ENCODE results near the gene LPCAT2. TPM values are rescaled to one million over a fixed set of nuclear protein-coding genes. Genes with fewer than 3 reads are reported as not detected.

Gene LPCAT2, protein sequence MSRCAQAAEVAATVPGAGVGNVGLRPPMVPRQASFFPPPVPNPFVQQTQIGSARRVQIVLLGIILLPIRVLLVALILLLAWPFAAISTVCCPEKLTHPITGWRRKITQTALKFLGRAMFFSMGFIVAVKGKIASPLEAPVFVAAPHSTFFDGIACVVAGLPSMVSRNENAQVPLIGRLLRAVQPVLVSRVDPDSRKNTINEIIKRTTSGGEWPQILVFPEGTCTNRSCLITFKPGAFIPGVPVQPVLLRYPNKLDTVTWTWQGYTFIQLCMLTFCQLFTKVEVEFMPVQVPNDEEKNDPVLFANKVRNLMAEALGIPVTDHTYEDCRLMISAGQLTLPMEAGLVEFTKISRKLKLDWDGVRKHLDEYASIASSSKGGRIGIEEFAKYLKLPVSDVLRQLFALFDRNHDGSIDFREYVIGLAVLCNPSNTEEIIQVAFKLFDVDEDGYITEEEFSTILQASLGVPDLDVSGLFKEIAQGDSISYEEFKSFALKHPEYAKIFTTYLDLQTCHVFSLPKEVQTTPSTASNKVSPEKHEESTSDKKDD
- 0.49 and 0.84 TPM in 2 replicates for total RNA-seq (2014; rRNA removed; shearing (Covaris generic); ENCODE audit: low replicate concordance)

DNA sequence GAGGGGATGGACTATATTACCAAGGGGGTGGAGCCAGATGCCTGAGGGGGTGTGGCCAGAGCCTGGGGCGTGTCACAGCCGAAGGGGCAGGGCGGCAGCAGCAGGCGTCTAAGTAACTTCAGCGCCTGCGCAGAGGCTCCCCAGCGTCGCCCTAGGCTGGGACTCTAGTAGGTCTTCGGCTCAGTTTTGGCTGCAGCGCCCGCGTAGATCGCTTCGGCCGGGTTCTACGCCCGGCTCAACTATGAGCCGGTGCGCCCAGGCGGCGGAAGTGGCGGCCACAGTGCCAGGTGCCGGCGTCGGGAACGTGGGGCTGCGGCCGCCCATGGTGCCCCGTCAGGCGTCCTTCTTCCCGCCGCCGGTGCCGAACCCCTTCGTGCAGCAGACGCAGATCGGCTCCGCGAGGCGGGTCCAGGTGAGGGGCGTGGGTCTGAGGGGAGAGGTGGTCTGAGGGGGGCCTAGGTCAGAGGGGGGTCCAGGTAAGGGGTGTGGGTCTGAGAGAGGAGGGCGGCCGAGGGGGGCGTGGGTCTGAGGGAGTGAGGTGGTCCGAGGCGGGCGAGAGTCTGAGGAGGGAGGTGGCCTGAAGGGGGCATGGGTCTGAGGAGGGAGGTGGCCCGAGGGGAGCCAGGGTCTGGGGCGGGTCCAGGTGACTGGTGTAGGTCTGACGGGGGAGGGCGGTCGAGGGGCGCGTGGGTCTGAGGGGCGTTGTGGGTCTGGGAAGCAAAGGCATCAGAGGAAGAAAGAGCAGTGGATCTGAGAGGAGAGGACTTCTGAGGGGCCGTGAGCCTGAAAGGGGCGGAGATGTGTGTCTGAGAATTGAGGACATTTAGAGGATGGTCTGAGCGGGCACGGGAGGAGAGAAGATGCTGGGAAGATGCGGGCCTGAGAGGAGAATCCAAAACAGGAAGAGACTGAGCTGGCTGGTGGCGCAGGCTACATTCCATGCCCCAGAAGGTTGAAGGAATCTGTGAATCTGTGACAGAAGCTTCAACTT is at the start of gene LPCAT2:
LPCAT2 (plus strand) TSS at position 132 of the 991 bp plus-strand sequence; CDS start at position 242, 110 bp downstream.
- in situ Hi-C loops (cut with HindIII; ENCODE audit: low pct_unique_long_range_greater_than_20kb, low sequenced_read_pairs), result no loop called here
- DNase-seq (ENCODE audit: low read depth), result peak; percentile 51

DNA sequence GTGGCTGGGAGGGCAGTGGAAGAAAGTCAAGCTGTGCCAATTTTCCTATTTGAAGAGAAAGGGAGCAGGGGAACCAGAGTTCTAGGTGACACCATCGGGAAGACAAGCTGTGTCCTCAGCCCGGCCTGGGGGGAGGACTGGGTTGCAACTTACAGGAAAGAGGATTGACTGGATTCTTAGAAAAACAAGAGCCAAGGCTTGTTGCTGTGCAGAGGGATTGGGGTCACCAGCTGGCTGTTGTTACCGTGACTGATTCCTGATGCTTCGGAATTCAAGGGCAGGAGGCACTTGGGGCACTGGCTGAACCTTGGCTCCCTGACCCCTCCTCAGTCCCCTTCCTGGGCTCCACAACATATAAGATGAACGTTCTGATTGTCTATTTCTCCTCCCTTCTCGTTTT is 46.6 kb upstream of the LPCAT2 start:
- no peak for DNase-seq (ENCODE audit: low read depth)
- in situ Hi-C loops (cut with HindIII; ENCODE audit: low pct_unique_long_range_greater_than_20kb, low sequenced_read_pairs), result no loop called here

DNA sequence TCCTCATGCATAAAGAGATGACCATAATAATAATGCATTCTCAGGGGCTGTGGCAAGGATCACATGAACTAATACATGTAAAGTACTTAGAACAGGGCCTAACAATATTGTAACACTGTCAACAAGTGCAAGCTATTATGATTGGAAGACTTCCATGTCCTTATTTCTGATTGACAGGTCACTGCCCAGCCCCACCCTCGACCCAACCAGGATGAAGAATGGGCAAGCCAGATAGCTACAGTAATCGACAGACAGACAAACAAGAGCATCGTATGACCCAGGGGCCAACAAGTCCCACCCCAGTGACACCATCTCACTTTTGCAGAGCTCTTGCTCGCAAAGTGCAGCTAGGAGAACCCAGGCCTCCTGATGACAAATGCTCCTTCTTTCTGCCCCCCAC is 44.5 kb upstream of the LPCAT2 start:
- DNase-seq (ENCODE audit: low read depth), result no peak
- in situ Hi-C loops (cut with HindIII; ENCODE audit: low pct_unique_long_range_greater_than_20kb, low sequenced_read_pairs), result no loop called here

DNA sequence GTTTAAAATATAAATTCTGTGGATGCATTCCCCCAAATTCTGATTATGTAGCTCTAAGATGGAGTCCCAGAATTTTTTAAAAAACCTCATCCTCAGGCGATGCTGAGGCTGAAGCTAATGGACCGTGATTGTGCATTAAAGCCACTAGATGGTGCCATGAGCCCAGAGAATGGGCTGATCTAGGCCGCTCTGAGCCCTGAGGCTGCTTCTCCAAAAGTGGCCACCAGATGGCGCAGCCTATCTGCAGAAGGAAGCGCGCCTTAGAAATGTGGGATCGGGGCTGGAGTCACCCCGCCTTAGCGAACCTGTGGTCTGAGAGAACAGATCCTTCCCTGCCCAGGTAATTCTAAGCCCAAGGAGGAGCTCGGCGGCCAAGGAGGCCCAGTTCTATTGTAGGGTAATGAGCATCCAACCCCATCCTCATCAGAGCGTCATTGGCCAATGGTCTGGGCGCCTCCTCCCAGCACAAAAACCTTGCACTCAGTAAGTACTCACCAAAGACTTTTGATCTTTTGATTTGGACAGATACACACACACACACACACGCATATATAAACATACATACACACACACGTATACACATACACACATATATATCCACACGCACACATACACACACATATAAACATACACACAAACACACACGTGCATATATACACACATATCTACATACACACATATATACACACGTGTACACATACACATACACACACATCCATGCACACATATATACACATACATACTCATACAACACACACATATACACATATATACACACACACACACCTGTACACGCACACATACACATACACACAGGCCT is 43.6 kb upstream of the LPCAT2 start:
- in situ Hi-C loops (cut with HindIII; ENCODE audit: low pct_unique_long_range_greater_than_20kb, low sequenced_read_pairs), result no loop called here
- DNase-seq (ENCODE audit: low read depth), result peak; percentile 52

DNA sequence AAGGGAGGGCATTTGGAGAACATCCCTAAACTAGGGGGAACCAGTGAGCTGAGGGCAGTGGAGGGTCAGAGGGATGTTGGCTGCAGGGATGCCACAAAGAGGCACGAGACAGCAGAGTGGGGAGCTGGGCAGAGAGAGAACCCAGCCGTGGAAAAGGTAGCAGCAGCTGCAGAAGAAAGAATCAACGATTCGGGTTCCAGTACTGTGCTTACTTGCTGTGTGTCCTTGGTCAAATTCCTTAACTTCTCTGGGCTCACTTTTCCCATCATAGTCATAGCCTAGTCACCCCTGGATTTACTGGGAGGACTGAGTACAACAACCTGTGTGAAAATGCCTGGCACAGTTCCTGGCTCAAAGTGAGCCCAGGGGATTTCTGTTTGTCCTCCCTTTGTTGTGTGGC is 42.7 kb upstream of the LPCAT2 start:
- no peak for DNase-seq (ENCODE audit: low read depth)
- in situ Hi-C loops (cut with HindIII; ENCODE audit: low pct_unique_long_range_greater_than_20kb, low sequenced_read_pairs), result no loop called here

DNA sequence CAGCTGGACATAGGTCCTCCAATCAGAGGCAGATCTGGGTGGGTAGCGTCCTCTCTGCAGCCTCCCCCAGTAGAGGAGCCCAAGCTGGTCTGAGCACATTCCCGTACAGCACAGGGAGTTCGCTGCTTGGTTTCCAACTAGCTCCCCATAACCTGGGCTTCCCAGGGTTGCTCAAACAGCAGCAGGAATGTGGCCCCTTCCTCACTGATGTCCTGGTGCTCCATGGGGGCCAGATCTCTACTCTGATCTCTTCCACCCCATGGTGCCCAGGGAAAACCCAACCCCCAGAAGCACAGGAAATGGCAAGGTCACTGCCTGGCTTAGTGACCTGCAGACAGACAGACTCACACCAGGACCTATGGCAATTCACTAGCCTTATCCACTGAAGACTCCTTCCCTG is 41.0 kb upstream of the LPCAT2 start:
- no peak for DNase-seq (ENCODE audit: low read depth)
- in situ Hi-C loops (cut with HindIII; ENCODE audit: low pct_unique_long_range_greater_than_20kb, low sequenced_read_pairs), result no loop called here

DNA sequence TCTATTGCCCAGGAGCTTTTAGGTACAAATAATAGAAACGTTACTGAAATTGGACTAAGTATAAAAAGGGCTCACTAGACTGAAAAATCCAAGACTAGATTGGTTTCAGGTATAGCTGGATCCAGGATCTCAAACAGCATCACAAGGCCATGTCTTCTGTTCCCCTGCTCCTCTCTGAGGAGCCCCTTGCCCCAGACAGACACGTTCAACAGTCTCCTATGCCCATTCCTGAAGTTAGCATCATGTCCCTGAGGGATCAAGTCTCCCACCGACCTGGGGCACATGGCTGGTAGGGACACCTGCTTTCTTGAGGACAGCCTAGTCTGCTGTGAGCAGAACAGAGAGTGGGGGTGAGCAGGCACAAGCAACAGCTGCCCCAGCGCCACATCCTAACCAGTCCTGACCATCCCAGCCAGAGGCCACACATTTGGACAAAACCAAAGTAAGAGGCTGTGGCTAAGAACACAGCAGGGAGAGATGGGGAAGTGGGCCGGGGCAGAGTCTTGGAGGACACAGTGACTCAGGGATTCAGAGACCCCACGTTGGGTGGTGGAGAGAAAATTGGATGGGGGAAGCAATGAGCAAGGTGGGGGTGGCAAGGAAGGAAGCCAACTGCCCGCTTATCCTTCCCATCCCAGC is 40.4 kb upstream of the LPCAT2 start:
- in situ Hi-C loops (cut with HindIII; ENCODE audit: low pct_unique_long_range_greater_than_20kb, low sequenced_read_pairs), result no loop called here

DNA sequence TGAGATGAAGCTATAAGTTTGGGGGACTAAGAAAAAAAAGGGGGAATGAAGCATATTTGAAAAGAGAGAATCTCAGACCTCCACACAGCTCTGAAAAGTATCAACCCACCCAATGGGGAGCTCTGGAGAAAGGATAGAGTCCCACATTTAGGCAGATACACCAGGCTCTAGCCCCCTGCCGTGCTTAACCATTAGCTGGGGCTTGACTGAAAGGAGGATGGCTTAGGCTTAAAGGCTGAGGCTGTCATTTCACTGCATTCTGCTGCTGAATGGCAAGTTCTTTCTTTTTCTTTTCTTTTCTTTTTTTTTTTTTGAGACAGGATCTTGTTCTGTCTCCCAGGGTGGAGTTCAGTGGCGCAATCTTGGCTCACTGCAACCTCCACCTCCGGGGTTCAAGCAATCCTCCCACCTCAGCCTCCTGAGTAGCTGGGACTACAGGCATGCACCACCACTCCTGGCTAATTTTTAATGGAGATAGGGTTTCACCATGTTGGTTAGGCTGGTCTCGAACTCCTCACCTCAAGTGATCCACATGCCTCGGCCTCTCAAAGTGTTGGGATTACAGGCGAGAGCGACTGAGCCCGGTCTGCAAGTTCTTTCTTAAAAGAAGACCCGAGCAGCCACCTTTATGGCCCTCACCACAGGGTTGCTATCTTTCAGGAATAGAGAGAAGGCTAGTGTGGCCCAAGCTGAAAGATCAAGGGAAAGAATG is 38.9 kb upstream of the LPCAT2 start:
- no peak for DNase-seq (ENCODE audit: low read depth)
- in situ Hi-C loops (cut with HindIII; ENCODE audit: low pct_unique_long_range_greater_than_20kb, low sequenced_read_pairs), result no loop called here

More for the DNA sequence above, 40.4 kb upstream of the LPCAT2 start:
- no peak for DNase-seq (ENCODE audit: low read depth)

DNA sequence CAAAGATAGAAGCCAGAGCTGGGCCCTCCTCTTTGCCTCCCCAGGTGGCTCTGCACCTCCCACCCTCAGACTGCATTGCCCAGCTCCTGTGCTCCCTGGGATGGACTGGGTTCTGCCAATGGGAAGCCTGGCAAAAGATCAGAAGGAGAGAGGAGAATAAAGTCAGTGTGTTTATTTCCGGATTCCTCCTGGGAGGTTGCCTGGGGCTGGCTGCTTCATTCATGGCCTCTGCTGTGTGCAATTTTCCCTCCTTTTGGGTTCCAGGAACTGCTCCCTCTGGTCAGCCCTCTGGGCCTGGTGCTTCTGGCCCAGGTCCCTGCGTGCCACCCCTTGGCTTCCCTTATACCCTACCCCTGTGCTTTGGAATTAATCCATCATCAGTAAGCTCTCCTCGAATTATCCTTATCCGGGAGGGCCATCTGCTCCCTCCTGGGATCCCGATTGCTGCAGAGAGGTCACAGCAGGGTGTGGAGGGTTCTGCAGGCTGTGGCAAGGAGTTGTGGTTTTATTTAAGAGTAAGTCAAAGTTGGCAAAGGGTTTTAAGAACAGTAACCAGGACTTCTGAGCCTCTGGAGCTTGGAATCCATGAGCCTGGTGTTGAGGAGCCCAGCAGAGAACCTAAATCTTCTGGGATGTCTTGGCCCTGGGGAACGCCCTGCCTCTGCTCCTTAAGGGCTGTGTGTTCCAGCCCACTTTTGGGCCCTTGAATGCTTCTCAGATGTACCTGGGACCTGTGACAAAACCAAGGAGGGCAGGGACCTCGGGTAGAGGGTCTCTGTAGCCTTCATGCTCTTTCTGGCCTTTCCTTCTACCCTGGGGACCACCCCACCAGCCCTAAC is 38.1 kb upstream of the LPCAT2 start:
- DNase-seq (ENCODE audit: low read depth), result no peak
- in situ Hi-C loops (cut with HindIII; ENCODE audit: low pct_unique_long_range_greater_than_20kb, low sequenced_read_pairs), result no loop called here

DNA sequence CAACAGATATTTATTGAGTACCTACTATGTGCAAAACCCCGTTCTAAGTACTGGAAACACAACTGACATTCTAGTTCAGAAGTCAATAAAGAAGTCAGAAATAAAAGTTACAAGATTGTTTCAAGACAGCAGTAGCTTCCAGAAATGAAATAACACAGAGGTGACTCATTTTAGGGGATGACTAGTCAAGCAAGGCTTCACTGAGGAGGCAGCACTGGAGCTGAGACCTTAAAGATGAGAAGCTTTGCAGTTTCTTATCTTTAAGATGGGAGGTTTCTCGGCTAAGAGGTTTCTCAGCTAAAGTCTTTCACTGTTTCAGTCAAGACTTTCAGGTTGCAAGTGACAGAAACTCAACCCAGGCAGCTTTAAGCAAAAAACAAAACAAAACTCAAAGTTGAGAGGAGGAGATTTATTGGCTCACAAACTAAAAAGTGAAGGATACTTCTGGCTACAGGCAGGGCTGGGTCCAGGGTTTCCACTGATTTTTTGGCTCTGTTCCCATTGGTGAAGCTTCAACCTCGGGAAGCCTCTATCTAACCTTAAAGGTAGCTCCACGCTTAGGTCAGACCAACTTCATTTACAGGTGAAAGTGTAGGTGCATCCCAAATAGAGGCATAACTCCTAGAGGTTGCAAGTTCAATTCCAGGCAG is 37.3 kb upstream of the LPCAT2 start:
- in situ Hi-C loops (cut with HindIII; ENCODE audit: low pct_unique_long_range_greater_than_20kb, low sequenced_read_pairs), result no loop called here
- peak; percentile 58 for DNase-seq (ENCODE audit: low read depth)

DNA sequence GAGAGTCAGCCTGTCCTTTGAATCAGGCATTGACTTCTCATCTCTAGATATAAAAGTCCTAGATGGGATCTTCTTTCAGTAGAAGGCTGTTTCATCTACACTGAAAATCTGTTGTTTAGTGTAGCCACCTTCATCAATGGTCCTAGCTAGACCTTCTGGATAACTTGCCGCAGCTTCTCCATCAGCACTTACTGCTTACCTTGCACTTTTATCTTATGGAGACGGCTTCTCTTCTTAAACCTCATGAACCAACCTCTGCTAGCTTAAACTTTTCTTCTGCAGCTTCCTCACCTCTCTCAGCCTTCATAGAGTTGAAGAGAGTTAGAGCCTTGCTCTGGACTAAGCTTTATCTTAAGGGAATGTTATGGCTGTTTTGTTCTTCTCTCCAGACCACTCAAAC is 35.3 kb upstream of the LPCAT2 start:
- no peak for DNase-seq (ENCODE audit: low read depth)
- in situ Hi-C loops (cut with HindIII; ENCODE audit: low pct_unique_long_range_greater_than_20kb, low sequenced_read_pairs), result no loop called here

DNA sequence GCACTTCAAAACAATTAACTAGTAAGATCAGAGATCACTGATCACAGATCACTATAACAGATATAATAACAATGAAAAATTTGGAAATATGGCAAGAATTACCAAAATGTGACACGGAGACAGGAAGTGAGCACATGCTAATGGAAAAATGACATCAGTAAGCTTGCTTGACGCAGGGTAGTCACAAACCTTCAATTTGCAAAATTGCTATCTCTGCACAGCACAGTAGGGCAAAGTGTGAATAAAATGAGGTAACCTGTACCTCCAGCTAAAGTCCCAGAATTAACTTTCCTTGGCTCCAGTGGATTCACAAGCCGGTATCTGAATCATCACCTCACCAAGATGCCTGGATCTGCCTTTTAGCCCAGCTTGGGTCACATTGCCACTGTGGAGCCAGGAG is 34.1 kb upstream of the LPCAT2 start:
- in situ Hi-C loops (cut with HindIII; ENCODE audit: low pct_unique_long_range_greater_than_20kb, low sequenced_read_pairs), result no loop called here
- DNase-seq (ENCODE audit: low read depth), result no peak

DNA sequence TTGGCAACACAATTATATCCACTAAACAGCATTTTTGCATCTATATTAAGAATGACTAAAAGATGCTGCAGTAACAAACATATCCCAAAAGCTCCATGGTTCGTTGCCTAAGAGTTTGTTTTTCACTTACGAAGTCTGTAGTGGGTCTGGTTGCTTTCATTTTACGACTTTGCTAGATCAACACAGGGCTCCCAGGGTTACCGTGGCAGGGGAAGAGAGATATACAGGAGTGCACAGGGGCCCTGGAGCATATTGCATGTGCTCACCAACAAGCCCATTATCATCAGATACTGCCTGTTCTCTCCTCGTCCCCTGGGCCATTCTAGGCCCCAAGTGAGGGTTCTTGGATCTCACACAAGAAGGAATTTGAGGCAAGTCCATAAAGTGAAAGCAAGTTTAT is 33.0 kb upstream of the LPCAT2 start:
- in situ Hi-C loops (cut with HindIII; ENCODE audit: low pct_unique_long_range_greater_than_20kb, low sequenced_read_pairs), result no loop called here
- no peak for DNase-seq (ENCODE audit: low read depth)

DNA sequence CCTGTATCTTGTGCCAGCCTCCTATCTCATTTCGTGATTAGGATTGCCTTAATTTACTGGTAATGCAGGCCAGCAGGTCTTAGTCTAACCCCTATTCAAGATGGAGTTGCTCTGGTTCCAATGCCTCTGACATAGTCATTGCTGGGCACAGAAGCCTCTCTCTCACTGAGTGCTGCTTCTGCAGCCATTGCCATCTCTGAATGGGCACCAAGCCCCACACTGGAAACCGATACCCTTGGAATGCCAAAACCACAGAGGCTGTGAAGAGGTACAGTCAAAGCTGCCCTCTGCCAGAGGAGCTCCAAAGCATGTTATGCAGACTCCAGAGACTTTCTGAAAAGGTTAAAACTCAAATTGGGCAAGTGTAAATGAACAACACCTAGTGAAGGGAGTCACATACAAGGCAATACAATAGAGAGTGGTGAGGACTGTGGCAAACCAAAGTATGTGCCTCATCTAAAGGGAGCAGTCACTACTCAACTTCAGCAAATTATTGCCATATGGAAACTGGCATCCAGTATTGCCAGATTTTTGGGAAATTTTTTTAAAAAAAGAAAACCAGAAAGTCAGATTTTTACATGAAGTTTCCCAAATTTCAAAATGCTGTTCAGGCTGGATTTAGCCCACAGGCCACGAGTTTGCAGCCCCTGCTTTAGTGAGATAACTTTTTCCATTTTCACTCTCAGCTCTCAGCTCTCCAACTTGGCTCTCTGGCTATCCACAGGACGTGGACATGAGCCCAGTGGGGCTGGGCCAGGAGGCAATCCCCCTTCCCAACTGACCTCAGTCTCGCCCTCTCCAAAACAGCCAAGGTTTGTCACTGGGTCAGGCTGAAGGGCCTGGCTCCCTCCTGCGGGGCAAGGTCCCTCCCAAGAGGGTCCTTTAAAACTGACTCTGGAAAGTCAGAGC is 32.0 kb upstream of the LPCAT2 start:
- in situ Hi-C loops (cut with HindIII; ENCODE audit: low pct_unique_long_range_greater_than_20kb, low sequenced_read_pairs), result no loop called here
- DNase-seq (ENCODE audit: low read depth), result no peak

DNA sequence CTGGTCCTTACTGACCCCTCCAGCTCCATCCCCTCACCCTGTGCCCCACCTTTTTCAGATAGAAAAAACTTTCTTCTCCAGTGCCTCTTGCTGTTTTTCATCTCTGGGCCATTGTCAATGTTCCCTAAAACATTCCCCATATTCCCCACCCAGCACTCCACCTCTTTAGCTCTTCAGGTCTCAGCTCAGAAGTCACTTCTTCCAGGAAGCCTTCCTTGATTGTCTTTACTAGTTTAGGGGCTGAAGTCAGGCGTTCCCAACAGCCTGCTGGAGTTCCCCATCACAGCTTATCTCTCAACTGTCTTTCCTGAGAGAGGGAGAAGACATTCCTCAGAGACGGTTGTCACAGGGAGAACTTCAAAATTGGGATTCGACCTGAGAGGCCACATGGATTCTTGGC is 31.1 kb upstream of the LPCAT2 start:
- in situ Hi-C loops (cut with HindIII; ENCODE audit: low pct_unique_long_range_greater_than_20kb, low sequenced_read_pairs), result no loop called here
- DNase-seq (ENCODE audit: low read depth), result no peak
